Measurements from ENCODE around the gene AK4.

DNA sequence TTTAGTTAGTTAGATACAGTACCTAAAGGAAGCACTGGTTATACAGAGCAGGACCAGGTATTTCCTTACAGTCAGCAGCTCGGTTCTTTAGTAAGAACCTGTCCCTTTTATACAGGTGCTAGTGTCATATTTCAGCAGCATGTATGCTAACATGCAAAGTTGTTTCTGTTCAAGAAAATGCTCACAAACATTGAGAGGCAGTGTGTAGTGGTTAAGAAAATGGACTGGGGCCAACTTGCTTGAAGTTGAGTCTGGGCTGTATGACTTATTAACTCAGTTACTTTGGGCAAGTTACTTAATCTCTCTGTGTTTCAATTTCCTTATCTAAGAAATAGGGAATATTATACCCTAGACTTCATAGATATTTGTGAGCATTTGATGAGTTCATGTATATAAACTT lies 31.1 kb downstream of the AK4 start:
- no peak for TF ChIP-seq MXI1 (IDR thresholded peaks at IDR 0.05; ENCODE audit: borderline replicate concordance, low read depth, low read length)
- TF ChIP-seq, protein P1, sequence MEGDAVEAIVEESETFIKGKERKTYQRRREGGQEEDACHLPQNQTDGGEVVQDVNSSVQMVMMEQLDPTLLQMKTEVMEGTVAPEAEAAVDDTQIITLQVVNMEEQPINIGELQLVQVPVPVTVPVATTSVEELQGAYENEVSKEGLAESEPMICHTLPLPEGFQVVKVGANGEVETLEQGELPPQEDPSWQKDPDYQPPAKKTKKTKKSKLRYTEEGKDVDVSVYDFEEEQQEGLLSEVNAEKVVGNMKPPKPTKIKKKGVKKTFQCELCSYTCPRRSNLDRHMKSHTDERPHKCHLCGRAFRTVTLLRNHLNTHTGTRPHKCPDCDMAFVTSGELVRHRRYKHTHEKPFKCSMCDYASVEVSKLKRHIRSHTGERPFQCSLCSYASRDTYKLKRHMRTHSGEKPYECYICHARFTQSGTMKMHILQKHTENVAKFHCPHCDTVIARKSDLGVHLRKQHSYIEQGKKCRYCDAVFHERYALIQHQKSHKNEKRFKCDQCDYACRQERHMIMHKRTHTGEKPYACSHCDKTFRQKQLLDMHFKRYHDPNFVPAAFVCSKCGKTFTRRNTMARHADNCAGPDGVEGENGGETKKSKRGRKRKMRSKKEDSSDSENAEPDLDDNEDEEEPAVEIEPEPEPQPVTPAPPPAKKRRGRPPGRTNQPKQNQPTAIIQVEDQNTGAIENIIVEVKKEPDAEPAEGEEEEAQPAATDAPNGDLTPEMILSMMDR (conservative IDR thresholded peaks at IDR 0.05; ENCODE audit: low read depth, low read length) = no peak
- TF ChIP-seq SMC3 (IDR thresholded peaks at IDR 0.05; ENCODE audit: low read depth, low read length) = no peak
- no peak for TF ChIP-seq POLR2A (IDR thresholded peaks at IDR 0.05; ENCODE audit: low read depth, low read length)
- no peak for TF ChIP-seq RAD21 (IDR thresholded peaks at IDR 0.05; ENCODE audit: low read length)
- no peak for TF ChIP-seq BHLHE40 (IDR thresholded peaks at IDR 0.05; ENCODE audit: low read depth, low read length)
- TF ChIP-seq, protein P2, sequence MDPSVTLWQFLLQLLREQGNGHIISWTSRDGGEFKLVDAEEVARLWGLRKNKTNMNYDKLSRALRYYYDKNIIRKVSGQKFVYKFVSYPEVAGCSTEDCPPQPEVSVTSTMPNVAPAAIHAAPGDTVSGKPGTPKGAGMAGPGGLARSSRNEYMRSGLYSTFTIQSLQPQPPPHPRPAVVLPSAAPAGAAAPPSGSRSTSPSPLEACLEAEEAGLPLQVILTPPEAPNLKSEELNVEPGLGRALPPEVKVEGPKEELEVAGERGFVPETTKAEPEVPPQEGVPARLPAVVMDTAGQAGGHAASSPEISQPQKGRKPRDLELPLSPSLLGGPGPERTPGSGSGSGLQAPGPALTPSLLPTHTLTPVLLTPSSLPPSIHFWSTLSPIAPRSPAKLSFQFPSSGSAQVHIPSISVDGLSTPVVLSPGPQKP (IDR thresholded peaks at IDR 0.05; ENCODE audit: borderline replicate concordance, low read depth, low read length) = no peak
- TF ChIP-seq RFX5 (IDR thresholded peaks at IDR 0.05; ENCODE audit: low read depth, low read length) = no peak
- TF ChIP-seq FOS (IDR thresholded peaks at IDR 0.05; ENCODE audit: low read depth, low read length) = no peak

All from IMR-90 (cell line).